Transverse colon (tissue), 4 donors: ENCODE measurements around the gene KIF2C. TPM values are rescaled to one million over a fixed set of nuclear protein-coding genes. Genes with fewer than 3 reads are reported as not detected.
A peak's percentile ranks its signal among the peaks of the same experiment; 100 is the strongest.
"Not testable (repeated sequence)": the region's sequence is repeated elsewhere in the genome, so short reads cannot be mapped to it uniquely, and the experiment has no call there.

Experiments used
- DNase-seq: peaks from one replicate; pipeline ENCODE4 v3.0.0-alpha.2; 2019
- H3K27ac ChIP-seq, 4 donors: fragments of 200-600 bp; sonication (generic); 2 replicates each; pipeline ENCODE4 v1.5.1; 2016 to 2018; ENCODE audit warnings: inconsistent platforms in 4 of 4
- H3K27me3 ChIP-seq: fragments of 200-600 bp; sonication (generic); 2 replicates; pipeline ENCODE4 v1.5.1; 2017; ENCODE audit warnings: inconsistent platforms
- H3K36me3 ChIP-seq, 4 donors: fragments of 200-600 bp; sonication (generic); 2 replicates each; pipeline ENCODE4 v1.5.1; 2017 to 2019; ENCODE audit warnings: inconsistent platforms in 4 of 4
- H3K4me1 ChIP-seq, 4 donors: fragments of 200-600 bp; sonication (generic); 2 replicates each; pipeline ENCODE4 v1.5.1; 2017 to 2020; ENCODE audit warnings: inconsistent platforms in 4 of 4
- H3K4me3 ChIP-seq, 4 donors: fragments of 200-600 bp; sonication (generic); 1 replicate in 1 of 4; 2 replicates in 3 of 4; pipeline versions ENCODE4 v1.5.1 to v1.6.1; 2017 to 2019; ENCODE audit warnings: inconsistent platforms in 4 of 4
- H3K9me3 ChIP-seq, 2 donors: fragments of 200-600 bp; sonication (generic); 2 replicates each; pipeline ENCODE4 v1.5.1; 2017 to 2019; ENCODE audit warnings: inconsistent platforms in 2 of 2
- EP300 ChIP-seq: sonication (generic); formaldehyde crosslinking; IDR thresholded peaks from one replicate; pipeline ENCODE4 v1.6.1; 2017; ENCODE audit warnings: antibody characterized with exemption, low read depth
- POLR2A ChIP-seq: fragments of 450-650 bp; IDR thresholded peaks from one replicate; pipeline ENCODE4 v1.6.1; 2016; ENCODE audit warnings: antibody characterized with exemption, mild to moderate bottlenecking, moderate library complexity
- POLR2AphosphoS5 ChIP-seq, 3 donors: sonication (generic); formaldehyde crosslinking; IDR thresholded peaks; one replicate each; pipeline ENCODE4 v1.6.1; 2016; ENCODE audit warnings: antibody characterized with exemption in 3 of 3
- WGBS, 2 donors: methylation state at CpG; one replicate each; pipeline ENCODE4 v1.1.5; 2018; ENCODE audit warnings: low coverage in 1 of 2; 5-methylcytosine and 5-hydroxymethylcytosine counted together
- in situ Hi-C, 4 donors: fragments of 200-750 bp; cut with MboI; loops; one replicate each; pipeline versions ENCODE4 v1.15.0 to v1.15.1; 2017; ENCODE audit warnings: low sequenced_read_pairs in 3 of 4, low pct_ligation_motif_present in 1 of 4, low pct_unique_long_range_greater_than_20kb in 1 of 4
- intact Hi-C: fragments of 100-400 bp; cut with DNase I; formaldehyde crosslinking; loops from one replicate; pipeline ENCODE4 v1.15.1; 2023; ENCODE audit warnings: low total_unique reads
- total RNA-seq, 4 donors: library from RNA; depleted of rRNA; stranded (reverse); fragments of >200 nt; gene quantifications; one replicate each; pipeline ENCODE4 v1.1.0, GENCODE V29; 2016
- TF ChIP-seq, protein P1 (sequence below), 5 experiments: fragments of 200-600 bp in 3 of 5; fragments of 450-650 bp in 2 of 5; sonication (generic) in 3 of 5; IDR thresholded peaks; 1 replicate in 2 of 5; 2 replicates in 3 of 5; pipeline ENCODE4 v1.5.1; 2016 to 2017; ENCODE audit warnings: antibody characterized with exemption in 5 of 5, inconsistent platforms in 3 of 5, mild to moderate bottlenecking in 2 of 5, moderate library complexity in 1 of 5

Gene KIF2C
- total RNA-seq, 4 donors from 2014 or later = 0.95 to 8.0 (median 1.9) TPM; not detected in 1

DNA sequence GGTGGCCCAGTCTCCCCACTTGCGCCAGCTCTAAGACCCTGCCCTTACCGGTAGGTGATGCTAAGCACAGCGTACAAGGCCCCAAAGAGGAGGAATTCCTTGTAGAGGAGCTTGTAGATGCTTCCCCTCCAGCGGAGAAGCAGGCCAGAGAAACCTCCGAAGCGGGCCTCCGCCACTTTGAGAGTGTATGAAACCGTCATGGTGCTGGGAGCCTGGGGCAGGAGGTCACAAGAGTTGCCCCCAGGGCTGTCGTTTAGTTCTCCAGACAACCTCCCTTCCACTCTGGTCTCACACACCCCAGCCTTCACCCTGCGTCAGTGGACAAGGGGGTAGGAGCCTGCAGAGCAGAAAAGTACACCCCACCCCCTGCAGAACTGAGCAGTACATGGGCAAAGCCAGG, 47.9 kb downstream of the KIF2C start:
- in situ Hi-C loops (loop anchor here in 2 of 4 donors (25.0 kb wide), 2 partner anchors 225 to 525 kb away; partner anchors contain the start of genes HECTD3 (in 1 of the 2) and UROD (in 1 of the 2)), intact Hi-C loops (loop anchor here (10.0 kb wide), 1 partner anchor 47 kb away; no protein-coding TSS in a partner anchor)
- DNase-seq = no peak
- Histone ChIP-seq H3K4me3 (no peak overlapping the region), H3K27ac (no peak overlapping the region), H3K36me3 (no peaks in the 10 kb centered on the region), H3K27me3 (no peaks in the 10 kb centered on the region), H3K4me1 (peaks cover 11 to 41% (median 22%) of the 10 kb centered on the region in 4 donors), H3K9me3 (no peaks in the 10 kb centered on the region)
- WGBS, 2 donors = 96% methylated on average over 10 of the region's 10 CpGs; no CpG with 5 or more reads in 1 of the 2 donors
- TF ChIP-seq EP300 (no peak), POLR2AphosphoS5 (IDR thresholded peaks at IDR 0.05) (no peak), POLR2A (no peak)
- TF ChIP-seq, protein P1, sequence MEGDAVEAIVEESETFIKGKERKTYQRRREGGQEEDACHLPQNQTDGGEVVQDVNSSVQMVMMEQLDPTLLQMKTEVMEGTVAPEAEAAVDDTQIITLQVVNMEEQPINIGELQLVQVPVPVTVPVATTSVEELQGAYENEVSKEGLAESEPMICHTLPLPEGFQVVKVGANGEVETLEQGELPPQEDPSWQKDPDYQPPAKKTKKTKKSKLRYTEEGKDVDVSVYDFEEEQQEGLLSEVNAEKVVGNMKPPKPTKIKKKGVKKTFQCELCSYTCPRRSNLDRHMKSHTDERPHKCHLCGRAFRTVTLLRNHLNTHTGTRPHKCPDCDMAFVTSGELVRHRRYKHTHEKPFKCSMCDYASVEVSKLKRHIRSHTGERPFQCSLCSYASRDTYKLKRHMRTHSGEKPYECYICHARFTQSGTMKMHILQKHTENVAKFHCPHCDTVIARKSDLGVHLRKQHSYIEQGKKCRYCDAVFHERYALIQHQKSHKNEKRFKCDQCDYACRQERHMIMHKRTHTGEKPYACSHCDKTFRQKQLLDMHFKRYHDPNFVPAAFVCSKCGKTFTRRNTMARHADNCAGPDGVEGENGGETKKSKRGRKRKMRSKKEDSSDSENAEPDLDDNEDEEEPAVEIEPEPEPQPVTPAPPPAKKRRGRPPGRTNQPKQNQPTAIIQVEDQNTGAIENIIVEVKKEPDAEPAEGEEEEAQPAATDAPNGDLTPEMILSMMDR (IDR thresholded peaks at IDR 0.05) = no peak

DNA sequence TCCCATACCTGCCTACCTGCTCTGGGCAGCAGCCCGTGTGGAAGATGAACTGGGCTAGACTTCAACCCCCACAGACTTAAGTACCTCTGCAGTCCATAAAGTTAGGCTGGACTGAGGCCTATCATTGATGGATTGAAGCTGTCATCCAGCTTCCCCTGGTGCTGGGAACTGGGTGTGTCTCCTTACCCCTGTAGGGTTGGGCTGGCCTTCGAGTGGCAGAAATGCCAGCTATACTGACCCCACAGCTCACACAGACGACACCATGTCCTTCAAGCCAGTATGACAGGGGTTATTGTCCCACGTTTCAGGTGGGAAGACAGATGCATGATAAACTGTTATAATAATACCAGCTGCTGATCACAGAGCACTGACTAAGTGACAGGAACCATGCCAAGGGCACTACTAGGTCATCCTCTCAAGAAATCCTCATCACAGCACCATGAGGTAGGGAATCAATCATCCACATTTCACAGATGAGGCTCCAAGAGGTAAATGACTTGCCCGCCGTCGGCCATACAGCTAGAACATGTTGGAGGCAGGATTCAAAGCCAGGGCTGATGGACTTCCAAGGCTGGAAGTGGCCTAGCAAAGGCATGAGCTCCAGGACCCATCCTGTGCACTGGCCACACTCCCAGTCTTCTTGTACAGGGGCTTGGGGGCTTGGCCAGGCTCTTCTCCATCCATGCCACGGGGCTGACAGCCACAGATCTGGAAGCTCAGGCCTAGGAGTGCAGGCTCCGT, 48.7 kb downstream of the KIF2C start, which contains the start of gene BEST4:
TSS of gene BEST4 (minus strand) at position 51 of the 741 bp plus-strand sequence. CDS start 465 bp downstream, outside the sequence.
- intact Hi-C loops (loop anchor here (1.0 to 10.0 kb wide), 2 partner anchors 28 to 47 kb away; no protein-coding TSS in a partner anchor), in situ Hi-C loops (loop anchor here in 2 of 4 donors (25.0 kb wide), 2 partner anchors 224 to 524 kb away; partner anchors contain the start of genes HECTD3 (in 1 of the 2) and UROD (in 1 of the 2))
- H3K27ac ChIP-seq = no peak within 1 kb of the TSS
- no peaks in the 10 kb centered on the region for H3K36me3 ChIP-seq
- no peaks in the 10 kb centered on the region for H3K9me3 ChIP-seq
- no peak for DNase-seq
- H3K4me3 ChIP-seq = no peak within 1 kb of the TSS
- TF ChIP-seq POLR2A = no peak
- TF ChIP-seq POLR2AphosphoS5 (IDR thresholded peaks at IDR 0.05) = no peak
- no peak for TF ChIP-seq EP300
- TF ChIP-seq, protein P1 (IDR thresholded peaks at IDR 0.05) = no peak
- 86% methylated on average over 8 of the region's 9 CpGs; no CpG with 5 or more reads in 1 of the 2 donors for WGBS, 2 donors
- no peaks in the 10 kb centered on the region for H3K27me3 ChIP-seq
- peaks cover 11 to 40% (median 22%) of the 10 kb centered on the region in 4 donors for H3K4me1 ChIP-seq

DNA sequence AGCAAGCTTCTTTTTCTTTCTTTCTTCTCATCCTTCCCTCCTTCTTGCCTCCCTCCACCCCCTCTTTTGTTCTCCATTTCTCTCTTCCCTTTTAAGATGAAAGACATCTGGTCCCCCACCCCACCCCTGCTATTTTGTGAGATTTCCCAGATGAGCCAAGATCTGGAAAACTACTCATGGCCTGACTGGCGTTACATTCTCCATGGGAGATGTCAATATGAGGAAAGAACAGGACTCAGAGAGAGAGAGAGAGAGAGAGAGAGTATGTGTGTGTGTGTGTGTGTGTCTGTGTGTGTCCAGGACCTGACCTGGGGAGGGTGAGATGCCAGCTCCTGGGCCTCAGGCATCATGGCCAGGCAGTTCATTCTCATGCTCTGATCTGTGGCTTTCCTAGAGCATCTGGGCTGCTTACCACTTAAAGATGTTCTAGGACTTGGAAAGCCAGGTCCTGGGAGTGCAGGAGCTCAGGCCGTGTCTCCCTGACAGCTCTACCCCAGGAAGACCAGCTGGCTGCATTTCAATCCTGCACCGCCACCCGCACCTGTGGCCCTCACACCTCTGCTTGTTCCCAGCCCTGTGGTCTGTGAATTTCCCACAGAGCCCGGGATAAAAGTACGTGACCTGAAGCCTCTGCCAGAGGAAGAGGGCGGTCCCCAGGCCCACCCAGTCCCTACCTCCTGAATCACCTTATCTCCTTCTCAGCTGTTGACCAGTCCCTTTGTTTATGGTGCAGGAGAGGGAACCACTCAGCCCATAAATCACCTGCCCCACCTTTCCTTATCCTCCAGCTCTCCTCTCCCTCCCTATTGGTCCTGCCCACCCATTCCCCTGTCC, 51.5 kb downstream of the KIF2C start:
- H3K27me3 ChIP-seq = no peaks in the 10 kb centered on the region
- no peak for TF ChIP-seq POLR2A
- TF ChIP-seq POLR2AphosphoS5 (IDR thresholded peaks at IDR 0.05) = no peak
- DNase-seq = peak; percentile 27
- WGBS, 2 donors = 66% methylated on average over 7 of the region's 7 CpGs; no CpG with 5 or more reads in 1 of the 2 donors
- H3K9me3 ChIP-seq = no peaks in the 10 kb centered on the region
- in situ Hi-C loops = loop anchor here in 2 of 4 donors (25.0 kb wide), 2 partner anchors 221 to 521 kb away; partner anchors contain the start of genes HECTD3 (in 1 of the 2) and UROD (in 1 of the 2)
- H3K4me1 ChIP-seq = peaks cover 0 to 17% (median 4%) of the 10 kb centered on the region in 4 donors
- H3K4me3 ChIP-seq = no peak overlapping the region
- H3K27ac ChIP-seq = peak overlapping the region in 2 of 4 donors; percentile 12 to 22
- H3K36me3 ChIP-seq = no peaks in the 10 kb centered on the region
- intact Hi-C loops = no loop called here

DNA sequence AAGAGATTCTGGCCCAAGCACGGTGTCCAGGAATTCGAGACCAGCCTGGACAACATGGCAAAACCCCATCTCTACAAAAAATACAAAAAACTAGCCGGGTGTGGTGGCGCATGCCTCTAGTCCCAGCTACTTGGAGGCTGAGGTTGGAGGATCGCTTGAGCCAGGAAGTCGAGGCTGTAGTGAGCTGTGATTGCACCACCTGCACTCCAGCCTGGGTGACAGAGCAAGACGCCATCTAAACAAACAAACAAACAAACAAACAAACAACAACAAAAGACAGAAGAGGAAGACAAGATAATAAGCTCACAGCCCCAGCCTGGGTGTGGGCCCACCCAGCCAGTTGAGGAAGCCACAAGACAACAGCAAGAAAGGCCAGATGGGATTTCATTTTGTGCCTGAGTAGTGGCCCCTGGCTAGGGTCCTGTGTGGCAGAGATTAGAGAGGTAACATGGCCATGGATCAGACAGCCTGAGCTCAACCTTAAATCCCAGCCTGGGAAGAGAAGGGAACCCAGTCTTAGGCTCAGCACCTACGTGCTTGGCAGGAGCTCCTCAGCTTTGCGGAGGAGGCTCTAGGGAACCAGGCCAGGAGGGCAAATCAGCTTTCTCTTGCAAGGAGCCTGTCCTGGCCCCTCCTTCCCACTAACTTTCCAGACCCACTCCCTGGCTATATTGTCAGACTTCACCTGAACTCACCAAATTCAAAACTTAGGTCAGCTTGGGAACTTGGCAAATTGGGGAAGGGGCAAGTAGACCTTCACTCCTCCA, 53.3 kb downstream of the KIF2C start:
- H3K4me1 ChIP-seq = peaks cover 0 to 12% (median 0%) of the 10 kb centered on the region in 4 donors
- H3K36me3 ChIP-seq = no peaks in the 10 kb centered on the region
- no peak for DNase-seq
- H3K27me3 ChIP-seq = no peaks in the 10 kb centered on the region
- no peak overlapping the region for H3K27ac ChIP-seq
- WGBS, 2 donors = 71 to 88% methylated on average over 3 to 9 of the region's 9 CpGs
- H3K4me3 ChIP-seq = no peak overlapping the region
- in situ Hi-C loops (loop anchor here in 2 of 4 donors (25.0 kb wide), 2 partner anchors 219 to 519 kb away; partner anchors contain the start of genes HECTD3 (in 1 of the 2) and UROD (in 1 of the 2)), intact Hi-C loops (no loop called here)
- no peaks in the 10 kb centered on the region for H3K9me3 ChIP-seq
- TF ChIP-seq, protein P1 (IDR thresholded peaks at IDR 0.05) = no peak
- TF ChIP-seq EP300 = no peak
- TF ChIP-seq POLR2A = no peak
- no peak for TF ChIP-seq POLR2AphosphoS5 (IDR thresholded peaks at IDR 0.05)

DNA sequence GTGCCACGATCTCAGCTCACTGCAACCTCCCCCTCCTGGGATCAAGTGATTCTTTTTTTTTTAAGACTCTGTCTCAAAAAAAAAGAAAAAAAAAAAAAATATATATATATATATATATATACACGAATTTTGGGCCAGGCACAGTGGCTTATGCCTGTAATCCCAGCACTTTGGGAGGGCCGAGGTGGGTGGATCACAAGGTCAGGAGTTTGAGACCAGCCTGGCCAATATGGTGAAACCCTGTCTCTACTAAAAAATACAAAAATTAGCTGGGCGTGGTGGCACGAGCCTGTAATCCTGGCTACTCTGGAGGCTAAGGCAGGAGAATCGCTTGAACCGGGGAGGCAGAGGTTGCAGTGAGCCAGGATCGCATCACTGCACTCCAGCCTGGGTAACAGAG, 58.2 kb downstream of the KIF2C start:
- H3K36me3 ChIP-seq, H3K27me3 ChIP-seq, H3K4me3 ChIP-seq, H3K9me3 ChIP-seq, H3K27ac ChIP-seq, intact Hi-C loops, DNase-seq: not testable (repeated sequence)
- 75% methylated on average over 8 of the region's 8 CpGs; no CpG with 5 or more reads in 1 of the 2 donors for WGBS, 2 donors
- H3K4me1 ChIP-seq = peaks cover 6 to 26% (median 16%) of the 10 kb centered on the region in 4 donors
- in situ Hi-C loops = loop anchor here in 2 of 4 donors (25.0 kb wide), 2 partner anchors 214 to 514 kb away; partner anchors contain the start of genes HECTD3 (in 1 of the 2) and UROD (in 1 of the 2)
